DOHH2 (cell line): ENCODE measurements around the gene TAS2R4.

Source experiments
- CTCF ChIP-seq: fragments of 200-600 bp; sonication (generic); IDR thresholded peaks from one replicate; pipeline ENCODE4 v1.5.1; 2014; ENCODE audit warnings: antibody characterized with exemption, mild to moderate bottlenecking, low read depth, low read length; ENCODE audit not compliant: poor library complexity, severe bottlenecking
- EZH2phosphoT487 ChIP-seq: fragments of 200-600 bp; sonication (generic); IDR thresholded peaks from 2 replicates; pipeline ENCODE4 v1.6.1; 2017; ENCODE audit warnings: borderline replicate concordance, mild to moderate bottlenecking, antibody characterized with exemption, low read length, moderate library complexity, mixed read lengths

- TF ChIP-seq EZH2phosphoT487 (no peak), CTCF (no peak)
Measured at GRCh38 chr7:141820067-141820466, 43.6 kb downstream of the TAS2R4 start.
